K562 (cell line): ENCODE data around the gene KLHDC10. TPM values are rescaled to one million over a fixed set of nuclear protein-coding genes. Genes with fewer than 3 reads are reported as not detected.

ENCODE experiments used
- C11orf30 ChIP-seq: fragments of 450-650 bp; IDR thresholded peaks from 2 replicates; pipeline ENCODE4 v1.6.1; 2016; ENCODE audit warnings: low read depth, mild to moderate bottlenecking
- CTCFL ChIP-seq: IDR thresholded peaks from 2 replicates; pipeline ENCODE4 v1.6.1; 2011; ENCODE audit warnings: borderline replicate concordance, low read depth, mild to moderate bottlenecking, moderate library complexity, low read length; ENCODE audit not compliant: insufficient read depth, poor library complexity, severe bottlenecking
- DACH1 ChIP-seq: fragments of 450-650 bp; IDR thresholded peaks from 2 replicates; pipeline ENCODE4 v1.6.1; 2018; ENCODE audit not compliant: partially characterized antibody
- GATAD2A ChIP-seq: fragments of 450-650 bp; IDR thresholded peaks from 2 replicates; pipeline ENCODE4 v1.6.1; 2017
- MAFF ChIP-seq: IDR thresholded peaks from 2 replicates; pipeline ENCODE4 v1.6.1; 2012; ENCODE audit warnings: low read length, improper control_type of control experiment
- MAFG ChIP-seq: fragments of 450-650 bp; conservative IDR thresholded peaks from 2 replicates; pipeline ENCODE4 v1.6.1; 2016; ENCODE audit warnings: missing genetic modification characterization, missing compliant biosample characterization
- ZBTB40 ChIP-seq, 2 experiments: fragments of 450-650 bp in 1 of 2; sonication (generic) in 1 of 2; formaldehyde crosslinking in 1 of 2; IDR thresholded peaks; 2 replicates each; pipeline versions ENCODE4 v1.7.1 to v1.9.0; 2016 to 2022; ENCODE audit warnings: inconsistent platforms in 1 of 2, mild to moderate bottlenecking in 1 of 2, missing genetic modification reagents in 1 of 2
- ZFP30 ChIP-seq: fragments of 250-450 bp; sonication (Bioruptor Pico); IDR thresholded peaks from 2 replicates; pipeline ENCODE4 v1.8.0; 2022; ENCODE audit warnings: moderate library complexity, mild to moderate bottlenecking, inconsistent platforms, borderline replicate concordance
- ZNF316 ChIP-seq: fragments of 450-650 bp; IDR thresholded peaks from 2 replicates; pipeline ENCODE4 v1.6.1; 2016
- ZNF780A ChIP-seq: fragments of 250-450 bp; sonication (Bioruptor Pico); IDR thresholded peaks from 2 replicates; pipeline ENCODE4 v1.5.0; 2021; ENCODE audit warnings: mild to moderate bottlenecking
- polyA plus RNA-seq, 8 experiments: library from polyadenylated mRNA; depleted of rRNA in 4 of 8; stranded (reverse) in 5 of 8; unstranded in 3 of 8; fragments of >200 nt; fragmentation: Nextera tagmentation in 2 of 8; fragmentation: Illumina TruSeq in 1 of 8; extraction: Ambion mirVana in 2 of 8; extraction: Trizol in 1 of 8; gene quantifications; 2 replicates each; pipeline versions ENCODE4 v1.2.1 to v1.2.3, GENCODE V29; 2011 to 2014; ENCODE audit warnings: inconsistent platforms in 1 of 8, missing spikeins in 1 of 8
- total RNA-seq, 7 experiments: library from RNA; depleted of rRNA in 6 of 7; stranded (reverse); fragments of >200 nt in 6 of 7; fragmentation: Illumina TruSeq in 2 of 7; extraction: Trizol in 2 of 7; gene quantifications; 2 replicates each; pipeline versions ENCODE4 v1.2.1 to v1.2.3, GENCODE V29; 2011 to 2021; ENCODE audit warnings: low replicate concordance in 1 of 7

KLHDC10 gene
- total and polyA plus RNA-seq, 9 of the 15 experiments (the other 6 are each of a cell fraction or from before 2014, with no cell fraction given), result 9.8 to 80.5 (median 31.4) TPM

GRCh38 chr7:130127404-130127803 lies 57.1 kb downstream of the KLHDC10 start (continued):
- TF ChIP-seq ZBTB40 (IDR thresholded peaks at IDR 0.05) (no peak), ZBTB40 (CRISPR knock-in tag; IDR thresholded peaks at IDR 0.05) (0 out of 2 replicates have a peak, but pooled peaks have one; percentile 1), MAFF (peak; percentile 50), ZNF780A (CRISPR knock-in tag) (no peak), ZFP30 (CRISPR knock-in tag) (no peak), CTCFL (no peak), C11orf30 (peak; percentile 55), MAFG (tag) (0 out of 2 replicates have a peak, but pooled peaks have one; percentile 22), ZNF316 (peak; percentile 85), DACH1 (peak; percentile 5), GATAD2A (no peak)
